ENCODE data around the gene THRB.

THRB gene

DNA sequence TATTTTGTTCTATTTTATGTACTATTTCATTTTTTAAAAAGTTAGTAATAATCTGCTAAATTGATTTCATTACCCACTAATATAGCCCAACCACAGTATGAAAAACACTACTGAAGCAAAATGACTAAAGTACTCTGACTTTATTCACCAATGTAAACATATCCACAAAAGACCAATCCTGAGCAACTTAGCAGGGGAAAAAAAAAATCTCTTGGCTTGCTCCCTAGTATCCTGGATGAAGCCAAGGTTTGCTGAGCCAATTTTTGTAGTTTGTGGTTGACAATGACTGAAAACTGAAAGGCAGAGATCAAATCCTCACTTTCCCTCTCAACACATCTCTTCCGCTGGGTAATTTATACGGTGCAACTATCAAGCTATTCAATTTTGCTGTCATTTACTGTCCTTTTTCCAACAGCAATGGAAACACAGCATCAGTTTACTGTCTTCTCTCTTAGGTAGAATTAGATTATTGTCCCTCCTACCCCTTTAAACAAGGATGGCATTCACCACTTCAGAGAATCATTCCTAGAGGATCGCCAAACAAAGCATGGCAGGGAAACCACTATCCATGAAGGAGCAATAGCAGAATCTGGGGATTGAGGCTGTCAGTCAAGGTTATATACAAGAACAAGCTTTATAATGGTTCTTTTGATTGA, 149.7 kb downstream of the THRB start:
- DNase-seq = peak; percentile 72

DNA sequence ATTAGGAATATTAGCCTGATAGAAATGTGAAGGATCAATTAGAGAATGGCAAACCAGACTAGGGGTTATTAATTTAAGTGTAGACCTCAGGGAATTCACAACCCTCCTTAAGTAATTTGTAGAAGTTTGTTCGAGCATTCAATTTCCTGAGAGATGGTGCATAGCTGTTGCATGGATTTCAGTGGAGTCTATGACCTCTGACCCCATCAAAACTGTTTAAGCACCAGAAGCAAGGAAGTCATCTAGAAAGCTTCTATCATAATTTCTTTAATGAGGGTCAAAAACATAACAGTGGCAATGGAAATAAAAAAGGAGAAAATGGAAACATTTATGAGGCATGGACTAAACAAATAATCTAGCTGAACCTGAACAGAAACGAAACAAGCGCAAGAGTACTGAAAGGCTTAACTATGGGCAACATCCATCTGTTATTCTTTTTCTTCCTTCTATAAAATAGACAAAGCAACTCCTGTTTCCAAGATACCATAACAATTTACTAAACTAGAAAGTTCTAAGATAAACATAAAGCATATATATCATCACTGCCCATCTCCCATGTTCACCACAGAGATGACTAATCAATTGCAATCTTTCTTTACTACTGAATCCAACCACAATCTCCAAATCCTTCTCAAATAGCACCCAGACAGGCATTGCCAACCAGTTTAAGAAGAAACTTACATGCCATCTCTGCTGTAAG, 151.4 kb downstream of the THRB start:
- DNase-seq = peak; percentile 80

DNA sequence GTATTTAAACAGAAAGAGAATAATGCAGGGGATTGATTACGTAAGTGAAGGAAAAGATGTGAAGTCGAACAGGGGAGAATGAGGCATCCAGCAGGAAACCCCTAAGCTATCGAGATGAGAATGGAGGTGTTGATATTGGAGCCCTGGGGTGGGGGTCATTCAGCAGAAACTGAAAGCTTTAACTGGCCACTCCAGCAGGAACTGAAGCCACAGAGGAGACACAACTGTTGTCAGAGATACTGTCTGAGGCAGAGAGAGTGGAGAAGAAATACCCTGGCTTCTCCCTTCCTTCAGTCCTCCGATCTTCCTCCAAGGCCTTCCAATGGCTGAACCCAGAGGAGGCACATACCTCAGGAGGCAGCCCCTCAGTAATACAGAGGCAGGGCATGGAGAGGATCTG, 152.4 kb downstream of the THRB start:
- no peak for DNase-seq

DNA sequence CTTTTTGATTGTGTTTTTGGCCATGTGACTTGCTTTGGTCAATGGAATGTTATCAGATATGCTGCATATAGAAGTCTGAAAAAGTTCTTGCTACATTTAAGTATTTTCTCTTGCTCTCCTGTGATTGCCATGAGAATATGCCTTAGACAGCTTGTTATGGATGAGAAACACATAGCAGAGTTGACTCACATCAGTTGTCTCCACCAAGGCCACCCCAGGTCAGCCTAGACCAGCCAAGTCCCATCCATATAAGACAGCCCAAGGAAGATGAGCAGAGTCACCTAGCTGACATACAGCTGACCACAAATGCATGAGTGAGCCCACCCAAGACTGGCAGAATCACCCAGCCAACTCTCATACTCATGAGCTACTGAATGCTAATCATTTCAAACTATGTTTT, 153.0 kb downstream of the THRB start:
- peak; percentile 14 for DNase-seq

DNA sequence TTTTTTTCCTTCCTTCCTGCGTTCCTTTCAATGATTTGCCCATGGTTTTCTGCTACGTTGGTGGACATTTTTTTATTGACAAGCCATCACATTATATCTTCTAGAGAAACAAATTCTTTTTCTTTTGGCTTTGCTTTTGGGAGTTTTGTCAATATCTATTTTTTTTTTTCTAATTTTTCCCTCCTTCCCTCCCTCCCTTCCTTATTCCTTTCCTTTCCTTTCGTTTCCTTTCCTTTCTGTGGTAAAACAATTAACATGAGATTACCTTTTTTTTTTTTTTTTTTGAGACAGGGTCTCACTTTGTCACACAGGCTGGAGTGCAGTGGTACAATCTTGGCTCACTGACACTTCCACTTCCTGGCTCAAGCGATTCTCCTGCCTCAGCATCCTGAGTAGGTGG, 153.7 kb downstream of the THRB start:
- no peak for DNase-seq

DNA sequence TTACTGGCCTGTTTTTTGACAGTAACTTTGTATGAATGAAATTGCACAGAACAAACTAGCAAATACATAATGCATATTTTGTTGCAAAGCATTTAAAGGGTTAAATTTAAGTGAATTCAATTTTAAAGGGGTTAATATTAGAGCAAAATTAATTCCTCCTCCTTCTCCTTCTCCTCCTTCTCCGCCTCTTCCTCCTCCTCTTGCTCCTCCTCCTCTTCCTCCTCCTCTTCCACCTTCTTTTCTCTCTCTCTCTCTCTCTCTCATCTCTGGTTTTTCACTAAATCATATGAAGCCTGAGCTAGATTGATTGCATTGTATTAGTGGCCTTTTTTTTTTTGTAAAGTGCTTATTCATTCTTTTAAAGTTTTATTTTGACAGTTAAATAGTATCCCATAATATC, 154.5 kb downstream of the THRB start:
- no peak for DNase-seq

DNA sequence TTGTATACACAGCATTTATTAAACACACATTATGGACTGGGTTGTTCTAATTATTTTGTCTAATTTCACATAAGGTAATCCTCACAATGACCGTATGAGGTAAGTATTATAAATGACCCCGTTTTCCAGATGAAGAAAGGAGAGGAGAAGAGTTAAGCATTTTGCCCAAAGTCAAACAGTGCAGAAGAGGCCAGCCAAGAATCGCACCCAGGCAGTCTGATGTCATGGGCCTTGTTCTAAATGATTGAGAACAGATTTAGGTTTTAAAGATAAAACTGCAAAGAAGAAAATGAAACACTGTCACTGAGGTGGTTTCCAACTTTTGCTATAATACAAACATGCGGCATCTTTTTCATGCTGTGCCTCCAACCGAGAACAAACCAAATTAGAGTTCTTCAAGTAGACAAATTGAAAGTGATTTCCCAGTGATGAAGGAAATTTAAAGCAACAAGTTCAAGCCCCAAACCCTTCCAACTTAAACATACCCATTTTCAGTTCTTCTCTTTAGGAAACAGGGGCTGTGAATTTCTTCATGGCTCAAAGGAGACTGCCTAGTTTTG, 155.3 kb downstream of the THRB start:
- DNase-seq = no peak

DNA sequence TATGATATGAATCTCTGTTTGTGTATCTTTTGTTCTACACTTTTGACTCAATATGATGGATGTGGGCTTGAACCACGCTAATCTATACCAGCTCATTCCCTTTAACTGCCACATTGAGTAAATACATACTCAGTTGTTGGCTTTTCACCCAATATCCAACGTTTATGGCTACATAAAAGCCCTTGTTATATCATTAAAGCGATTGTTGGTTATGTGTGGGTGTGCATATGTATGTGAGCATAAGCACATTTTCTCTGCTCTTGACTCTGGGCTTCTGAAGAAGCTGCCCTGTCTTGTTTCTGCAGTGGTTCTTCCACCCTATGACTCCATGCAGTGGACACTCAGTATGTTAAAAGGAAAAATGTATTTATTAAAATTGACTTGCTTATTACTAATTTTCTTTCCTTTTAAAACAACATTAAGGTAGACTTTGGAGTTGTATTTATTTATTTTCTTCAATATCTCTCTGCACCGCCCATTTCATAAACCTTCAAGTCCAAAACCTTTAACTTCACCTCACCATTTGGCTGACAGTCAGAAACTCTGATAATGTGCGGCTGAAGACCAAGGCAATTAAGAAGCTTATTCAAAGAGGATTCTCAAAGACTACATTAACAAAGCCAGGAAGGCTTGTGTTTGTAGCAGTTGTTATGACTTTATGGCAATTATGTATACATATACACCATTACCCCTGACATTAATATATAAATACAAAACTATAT, 156.1 kb downstream of the THRB start:
- DNase-seq = no peak

DNA sequence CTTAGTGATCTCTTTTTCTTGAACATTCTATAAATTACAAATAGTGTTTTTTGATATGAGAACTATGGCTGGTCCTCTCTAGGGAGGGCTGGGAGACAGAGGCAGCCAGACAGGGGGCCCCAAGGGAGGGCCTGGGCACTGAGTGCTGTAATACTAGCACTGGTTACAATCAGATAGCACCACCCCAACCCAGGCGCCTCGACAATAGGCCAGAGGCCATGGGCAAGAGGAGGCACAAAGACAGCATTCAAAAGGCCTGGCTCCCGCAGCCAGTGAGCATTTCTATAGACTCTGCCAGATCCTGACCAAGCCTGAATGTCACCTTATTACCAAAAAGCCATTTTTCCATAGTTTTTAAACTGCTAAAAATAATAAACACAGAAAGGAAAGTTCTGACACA, 158.5 kb downstream of the THRB start:
- no peak for DNase-seq

DNA sequence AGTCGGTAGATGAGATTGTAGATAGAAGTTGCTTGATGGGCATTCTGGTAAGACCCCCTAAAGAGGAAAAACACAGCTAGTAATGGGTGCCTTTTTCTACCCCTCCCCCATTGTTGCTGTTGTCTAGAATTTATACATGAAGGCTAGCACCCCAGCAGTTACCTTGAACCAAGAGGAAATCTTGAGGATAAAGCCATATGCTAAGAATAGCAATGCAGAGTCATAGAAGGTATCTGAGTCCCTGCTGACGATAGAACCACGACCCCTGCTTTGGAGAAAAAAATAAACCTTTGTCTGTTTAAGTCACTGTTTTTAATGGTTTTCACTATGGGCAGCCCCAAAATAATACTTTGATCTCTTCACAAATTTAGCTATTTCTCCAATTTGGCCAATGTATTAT, 162.6 kb downstream of the THRB start:
- no peak for DNase-seq

DNA sequence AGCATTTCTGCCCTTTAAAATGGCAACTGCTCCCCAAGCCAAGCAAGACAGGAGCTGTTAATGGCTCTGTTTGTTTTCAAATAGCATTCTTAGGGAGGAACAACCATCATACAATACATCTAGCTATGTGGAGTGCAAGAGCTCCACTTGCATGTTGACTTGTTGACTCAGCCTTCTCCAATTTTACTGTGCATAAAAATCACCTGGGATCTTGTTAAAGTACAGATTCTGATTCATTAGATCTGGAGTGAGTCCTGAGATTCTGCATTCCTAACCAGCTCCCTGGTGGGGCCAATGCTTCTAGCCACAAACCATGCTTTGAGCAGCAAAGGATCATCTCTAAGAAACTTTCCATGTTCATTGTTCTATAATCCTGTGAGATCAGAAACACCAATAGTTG, 171.4 kb downstream of the THRB start:
- DNase-seq = peak; percentile 21

DNA sequence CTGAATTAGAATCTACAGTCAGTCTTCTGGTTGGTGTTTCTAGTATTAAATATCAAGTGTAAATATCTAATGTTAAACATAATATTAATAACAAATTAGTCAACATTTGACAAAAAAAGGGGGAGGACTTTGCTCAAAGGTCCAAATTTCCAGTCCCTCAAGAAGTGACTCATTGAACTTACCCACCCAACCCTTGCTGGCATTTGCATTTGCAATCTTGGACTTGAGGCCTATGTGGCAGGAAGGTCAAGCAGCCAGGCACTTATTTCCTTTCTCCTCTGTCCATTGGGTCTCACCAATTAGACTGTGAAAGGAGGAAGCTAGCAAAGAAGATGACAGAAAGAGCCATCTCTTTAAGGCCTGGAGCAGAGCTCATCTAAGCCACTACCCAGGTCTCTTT, 174.0 kb downstream of the THRB start:
- no peak for DNase-seq

DNA sequence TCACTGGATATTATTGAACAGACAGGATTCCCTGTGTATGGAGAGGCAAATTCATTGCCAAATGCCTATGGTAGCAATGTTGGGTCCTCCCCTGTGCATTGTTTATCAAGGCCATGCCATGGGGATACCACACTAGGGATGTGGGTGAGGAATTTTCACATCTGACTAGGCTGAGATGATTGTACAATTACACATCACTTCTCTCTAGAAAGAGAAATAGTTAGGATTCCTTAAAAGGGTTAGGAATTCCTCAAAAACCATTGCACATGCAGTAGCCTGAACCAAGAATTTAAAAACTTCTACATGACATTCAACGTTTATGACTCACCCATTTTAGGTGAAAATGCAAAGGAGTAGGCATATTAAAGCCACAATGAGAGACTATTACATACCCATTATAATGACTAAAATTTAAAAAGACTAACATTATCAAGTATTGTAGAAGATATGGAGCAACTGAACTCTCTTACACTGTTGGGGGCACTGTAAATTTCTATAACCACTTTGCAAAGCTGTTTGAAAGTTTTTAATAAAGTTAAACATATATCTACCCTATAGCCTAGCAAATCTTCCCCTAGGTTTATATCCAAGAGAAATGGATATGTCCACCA, 175.9 kb downstream of the THRB start:
- peak; percentile 76 for DNase-seq

DNA sequence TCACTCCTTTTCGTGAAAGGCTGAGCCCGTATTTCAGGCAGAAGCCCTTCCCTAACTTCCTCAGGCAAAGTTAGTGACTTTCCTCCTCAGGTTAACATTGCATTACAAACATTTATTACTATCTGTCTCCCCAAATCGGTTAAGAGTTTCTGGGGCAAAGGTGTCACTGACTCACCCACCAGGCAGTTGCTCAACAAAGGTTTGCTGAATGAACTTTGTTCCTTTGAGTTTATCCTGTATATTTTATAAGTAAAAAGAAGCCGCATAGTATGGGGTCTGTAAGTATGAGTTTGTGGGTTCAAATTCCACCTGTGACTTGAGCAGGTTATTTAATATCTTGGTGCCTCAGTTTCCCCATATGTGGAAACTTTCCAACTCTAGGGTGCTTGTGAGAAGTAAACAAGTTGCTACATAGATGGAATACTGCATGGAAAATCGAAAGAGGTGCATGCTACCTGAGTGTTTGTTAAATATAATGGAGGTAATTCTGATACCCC, 177.7 kb downstream of the THRB start:
- DNase-seq = no peak

DNA sequence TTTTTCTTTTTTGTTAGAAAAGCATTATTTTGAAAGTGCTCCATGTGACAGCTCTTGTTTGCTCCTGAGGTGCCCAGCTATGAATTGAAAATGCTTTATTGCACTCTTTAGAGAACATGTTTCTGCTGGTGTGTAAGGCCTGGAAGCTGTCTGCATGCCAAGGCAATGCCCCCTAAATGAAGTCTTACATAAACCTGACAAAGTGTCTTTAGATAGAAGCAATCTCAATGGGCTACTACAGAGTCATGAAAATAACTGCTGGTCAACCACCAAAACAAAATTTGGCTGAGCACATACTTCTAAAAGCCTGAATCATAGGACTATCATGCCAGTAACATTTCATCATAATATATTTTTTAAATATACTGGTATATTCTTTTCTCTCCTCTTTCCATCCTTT, 178.7 kb downstream of the THRB start:
- DNase-seq = no peak

DNA sequence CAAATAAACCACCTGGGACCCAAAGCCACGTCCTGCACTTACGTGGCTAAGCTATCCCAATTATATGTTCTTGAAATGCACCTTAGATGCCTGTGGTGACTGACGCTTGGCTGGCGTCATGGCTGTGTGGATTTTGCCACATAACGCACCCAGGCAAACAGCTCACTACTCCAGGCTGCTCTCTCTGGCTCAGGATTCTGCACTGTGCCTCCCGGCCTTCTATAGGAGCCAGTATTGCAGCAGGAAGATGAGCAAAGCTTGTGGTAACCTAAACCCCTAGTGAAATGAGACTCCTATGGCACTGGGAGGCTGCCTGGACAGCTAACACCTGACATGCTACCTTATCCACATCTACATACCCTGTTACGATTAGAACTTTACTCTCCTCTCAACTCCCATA, 179.3 kb downstream of the THRB start:
- DNase-seq = no peak

DNA sequence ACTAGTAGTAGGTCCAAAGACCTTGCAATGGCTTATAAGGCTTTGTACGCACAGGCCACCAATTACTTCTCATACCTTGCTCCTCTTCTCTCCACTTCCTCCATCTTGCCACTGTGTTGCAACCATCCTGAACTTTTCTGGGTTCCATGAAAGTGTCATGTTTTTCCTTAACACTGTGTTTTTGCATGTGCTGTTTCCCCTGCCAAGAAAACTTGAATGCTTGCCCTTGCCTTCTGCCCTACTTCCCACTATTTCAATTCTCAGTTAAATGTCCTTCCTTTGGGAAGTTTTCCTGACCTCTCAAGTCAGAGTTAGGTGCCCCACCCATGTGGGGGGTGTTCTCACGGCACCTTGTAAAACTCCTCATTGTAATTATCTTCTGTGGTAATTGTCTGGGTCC, 182.8 kb downstream of the THRB start:
- DNase-seq = no peak

DNA sequence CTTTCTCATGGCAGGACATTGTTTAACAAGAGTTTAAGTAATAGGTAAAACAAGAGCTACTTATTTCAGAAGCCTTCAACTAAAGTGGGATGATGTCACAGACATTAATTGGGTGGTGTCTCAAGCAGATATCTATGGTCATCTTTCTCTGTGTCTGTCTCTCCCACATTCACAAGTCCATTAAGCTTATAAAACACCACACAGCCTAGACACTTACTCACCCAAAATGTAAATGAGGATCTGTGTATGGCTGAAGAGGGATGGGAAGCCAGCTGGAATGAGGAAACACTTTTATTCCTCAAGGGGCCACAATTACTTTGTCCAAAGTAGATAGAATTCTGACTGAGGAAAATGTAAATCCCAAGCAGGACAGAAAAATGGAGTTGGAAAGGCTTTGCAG, 183.8 kb downstream of the THRB start:
- DNase-seq = no peak

DNA sequence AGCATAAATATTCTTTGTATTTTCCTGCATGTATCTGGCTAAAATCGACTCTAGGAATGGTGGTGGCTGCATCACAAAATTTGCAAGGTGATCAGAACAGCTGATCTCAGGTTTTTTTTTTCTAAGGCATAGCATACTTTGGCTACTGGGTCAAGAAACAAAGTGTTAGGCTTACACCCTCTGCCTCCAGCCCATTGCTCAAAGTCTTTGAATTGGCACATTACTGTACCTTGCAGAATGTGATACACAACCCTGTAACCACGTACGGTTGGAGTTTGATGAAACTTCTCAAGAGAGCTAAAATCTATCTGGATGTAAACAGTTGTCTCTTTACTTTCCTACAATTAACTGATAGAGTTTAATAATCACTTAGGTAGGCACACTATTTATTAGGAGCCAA, 188.1 kb downstream of the THRB start:
- DNase-seq = no peak

DNA sequence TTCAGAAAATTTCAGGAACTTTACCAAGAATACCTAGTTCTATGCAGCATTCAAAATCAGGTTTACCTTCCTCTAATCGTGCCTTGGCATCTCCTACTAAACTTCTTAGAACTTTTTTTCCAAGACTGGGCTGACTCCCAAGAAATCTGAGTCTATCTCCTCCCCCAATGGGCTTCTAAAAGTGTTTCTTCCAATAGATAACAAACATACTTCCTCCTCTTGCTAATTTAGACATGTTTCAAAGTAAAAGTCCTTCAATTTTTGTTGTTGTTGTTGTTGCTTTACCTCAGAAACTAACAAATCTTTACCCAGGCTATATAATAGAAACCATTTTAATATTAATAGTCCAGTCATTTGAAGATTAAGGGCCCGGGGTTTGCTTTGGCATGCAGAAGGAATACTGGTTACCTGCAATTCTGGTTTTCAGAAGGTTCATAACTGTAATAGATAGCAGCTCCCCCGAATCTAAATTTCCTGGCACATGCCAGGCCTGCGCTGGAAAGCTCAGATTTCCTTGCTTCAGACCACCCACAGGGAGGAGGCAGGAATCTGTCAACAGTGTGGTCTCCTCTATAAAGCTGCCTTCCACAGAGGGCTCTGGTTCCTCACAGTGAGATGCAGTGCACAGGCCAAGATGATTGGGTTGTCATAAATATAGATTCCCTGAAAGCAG, 188.7 kb downstream of the THRB start:
- DNase-seq = peak; percentile 58

DNA sequence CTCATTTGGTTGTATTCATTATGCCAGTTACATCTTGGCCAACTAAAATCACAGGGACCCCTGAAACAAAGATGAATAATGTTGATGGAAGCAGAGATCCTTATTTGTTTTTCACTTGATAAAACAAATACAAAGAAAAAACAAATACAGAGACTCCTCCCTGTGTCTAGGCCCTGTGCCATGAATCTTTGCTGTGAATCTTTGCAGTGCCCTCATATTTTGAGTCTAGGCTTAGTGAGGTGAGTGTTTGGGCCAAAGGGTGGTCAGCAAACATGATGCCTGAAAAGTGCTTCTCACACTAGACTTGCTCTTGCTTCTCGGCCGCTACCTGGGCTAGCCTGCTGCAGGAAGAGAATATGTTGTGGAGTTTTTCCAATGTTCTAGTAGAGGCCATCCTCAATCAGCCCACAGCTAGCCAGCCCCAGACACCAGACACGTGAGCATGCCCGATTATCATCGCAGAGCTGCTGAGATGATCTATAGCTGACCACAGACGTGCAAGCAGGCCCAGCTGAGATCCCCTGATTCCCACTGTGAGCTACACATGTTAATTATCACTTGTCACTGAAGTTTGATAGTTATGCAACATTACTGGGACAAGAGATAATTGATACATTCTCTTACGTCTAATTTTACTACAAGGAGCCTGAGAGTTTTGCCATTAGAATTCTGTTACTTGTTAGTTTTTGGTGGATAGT, 191.4 kb downstream of the THRB start:
- DNase-seq = peak; percentile 80

DNA sequence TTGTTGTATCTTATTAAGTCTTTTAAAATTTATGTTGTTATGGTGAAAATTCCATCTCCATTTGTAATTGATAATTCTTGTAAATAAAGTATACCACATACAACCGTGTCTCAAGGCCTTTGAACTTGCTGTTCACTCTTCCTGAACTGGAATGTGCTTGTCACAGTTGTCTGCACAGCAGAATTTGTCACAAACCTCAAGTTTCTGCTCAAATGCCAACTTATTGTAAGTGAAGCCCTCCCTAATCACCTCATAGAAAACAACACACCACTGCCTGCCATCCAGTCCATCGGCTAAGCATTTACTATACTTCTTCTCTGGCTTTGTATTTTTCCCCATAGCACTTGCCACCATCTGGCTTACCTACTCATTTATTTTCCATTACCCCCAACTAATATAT, 192.3 kb downstream of the THRB start:
- no peak for DNase-seq

Data from fibroblast of skin of right quadriceps (primary cell).